ENCODE data around the gene CFAP90. TPM values are rescaled to one million over a fixed set of nuclear protein-coding genes. Genes with fewer than 3 reads are reported as not detected.

The CFAP90 gene
- polyA plus RNA-seq, 3 donors = 0.19 to 1.6 TPM; not detected in 1

DNA sequence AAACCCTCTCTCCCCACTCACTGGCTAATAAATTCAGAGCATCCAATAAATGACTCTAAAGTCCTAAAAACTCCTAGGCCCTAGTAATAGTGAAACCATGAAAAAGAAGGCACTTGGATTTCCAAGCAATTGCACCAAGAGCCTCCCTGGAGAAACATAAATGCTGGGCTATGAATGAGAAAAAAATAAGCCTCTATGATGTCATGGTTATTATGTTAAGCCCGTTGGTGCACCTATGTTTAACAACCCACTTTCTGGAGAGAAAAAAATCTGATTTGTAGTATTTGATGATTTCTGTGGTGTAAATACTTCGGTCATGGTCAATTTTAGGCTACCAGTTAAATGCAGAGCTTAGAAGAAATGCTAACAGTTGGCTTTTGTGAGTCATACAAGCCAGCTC is 8.4 kb downstream of the CFAP90 start:
- no peak overlapping the region for H3K27ac ChIP-seq (ENCODE audit: low read depth, low read length)
- WGBS, 3 donors = 64 to 72% (median 69%) methylated on average over 2 of the region's 2 CpGs

DNA sequence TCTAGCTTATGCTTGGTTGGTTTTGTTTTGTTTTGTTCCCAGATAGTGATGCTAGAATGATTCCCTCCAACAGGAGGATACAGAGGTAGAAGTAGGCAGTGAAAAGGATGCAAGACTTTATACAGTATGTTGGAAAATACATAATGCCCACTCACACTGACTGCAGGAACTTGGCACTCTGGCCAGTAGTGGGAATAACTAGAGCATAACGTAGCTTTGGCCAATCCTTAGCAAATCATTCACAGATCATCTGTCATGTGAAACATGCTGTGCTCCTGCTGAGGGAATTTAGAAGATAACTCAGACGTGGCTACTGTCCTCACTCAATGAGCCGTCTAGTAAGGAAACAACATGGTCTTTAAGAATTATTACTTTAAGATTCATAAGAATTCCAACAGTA is 13.5 kb downstream of the CFAP90 start:
- no peak overlapping the region for H3K27ac ChIP-seq (ENCODE audit: low read depth, low read length)
- WGBS, 3 donors = 44 to 67% (median 63%) methylated on average over 3 of the region's 3 CpGs

DNA sequence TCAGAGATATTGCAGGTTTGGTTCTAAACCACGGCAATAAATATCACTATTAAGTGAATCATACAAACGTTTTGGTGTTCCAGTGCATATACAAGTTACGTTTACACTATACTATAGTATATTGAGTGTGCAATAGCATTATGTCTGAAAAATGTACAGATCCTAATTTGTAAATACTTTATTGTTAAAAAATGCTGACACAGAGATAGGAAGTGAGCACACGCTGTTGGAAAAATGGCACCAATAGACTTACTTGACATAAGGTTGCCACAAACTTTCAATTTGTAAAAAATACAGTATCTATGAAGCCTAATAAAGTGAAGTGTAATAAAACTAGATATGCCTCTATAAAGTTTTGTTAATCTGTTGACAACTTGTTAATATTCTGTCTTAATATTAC is 16.0 kb downstream of the CFAP90 start:
- H3K27ac ChIP-seq (ENCODE audit: low read depth, low read length) = no peak overlapping the region
- 84 to 86% (median 85%) methylated on average over 4 of the region's 4 CpGs for WGBS, 3 donors

DNA sequence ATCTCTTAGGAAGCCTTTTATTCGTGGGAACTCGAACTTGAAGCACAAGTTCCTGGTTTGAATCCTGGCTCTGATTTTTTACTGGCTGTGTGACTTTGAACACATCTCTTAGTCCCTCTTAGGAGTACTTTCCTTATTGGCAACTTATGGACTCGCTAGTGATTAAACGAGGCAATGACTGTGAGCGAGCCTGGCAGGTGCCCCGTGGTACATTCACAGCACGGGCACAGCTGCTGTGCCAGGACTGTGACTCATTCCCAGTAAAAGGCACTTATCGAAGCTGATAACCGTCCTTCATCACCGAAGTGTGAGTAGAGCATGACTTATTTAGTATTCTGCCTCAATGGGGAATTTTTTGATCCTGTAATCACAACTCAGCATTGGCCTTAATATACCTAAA is 22.7 kb downstream of the CFAP90 start:
- WGBS, 3 donors = 59 to 76% (median 76%) methylated on average over 10 of the region's 10 CpGs

DNA sequence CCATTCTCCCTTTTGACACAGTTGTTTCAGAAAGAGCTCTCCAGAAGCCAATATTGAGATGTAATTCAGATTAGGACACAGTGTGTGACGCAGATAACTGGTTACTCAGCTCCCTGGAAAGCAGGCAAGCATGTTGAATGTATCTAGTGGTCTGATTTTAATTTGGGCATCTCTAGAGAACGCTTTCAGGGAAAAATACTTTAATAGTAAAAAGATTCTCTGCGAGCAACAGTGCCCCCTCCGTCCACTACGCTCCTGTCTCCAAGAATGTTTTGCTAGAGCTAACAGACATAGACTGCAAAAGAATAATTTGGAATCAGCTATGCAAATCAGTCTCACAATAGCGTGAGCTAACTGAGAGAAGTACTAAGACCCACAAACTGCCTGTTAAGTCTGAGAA is 23.3 kb downstream of the CFAP90 start:
- WGBS, 3 donors = 64 to 76% (median 72%) methylated on average over 6 of the region's 6 CpGs
- H3K27ac ChIP-seq (ENCODE audit: low read depth, low read length) = no peak overlapping the region

More for the DNA sequence above, 22.7 kb downstream of the CFAP90 start:
- no peak overlapping the region for H3K27ac ChIP-seq (ENCODE audit: low read depth, low read length)

DNA sequence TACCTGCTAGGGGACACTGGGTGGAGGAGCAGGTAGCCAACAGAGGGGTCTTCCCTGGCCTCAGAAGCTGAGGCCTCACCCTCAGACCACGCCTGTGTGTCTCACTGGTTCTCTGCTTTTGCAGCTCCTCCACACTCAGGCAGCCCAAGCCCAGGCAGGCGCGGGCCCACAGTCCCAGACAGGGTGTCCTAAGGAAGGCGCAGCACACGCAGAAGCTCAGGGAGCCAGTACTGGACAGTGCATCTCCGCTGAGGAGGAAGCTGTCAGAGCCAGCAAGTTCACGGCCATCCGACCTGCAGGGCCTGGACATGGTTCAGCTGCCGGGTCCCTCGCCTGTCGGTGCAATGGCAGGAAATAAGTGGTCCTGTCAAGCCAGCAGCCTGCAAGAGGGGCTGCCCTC is 25.3 kb downstream of the CFAP90 start:
- 86 to 88% (median 86%) methylated on average over 11 of the region's 11 CpGs for WGBS, 3 donors

DNA sequence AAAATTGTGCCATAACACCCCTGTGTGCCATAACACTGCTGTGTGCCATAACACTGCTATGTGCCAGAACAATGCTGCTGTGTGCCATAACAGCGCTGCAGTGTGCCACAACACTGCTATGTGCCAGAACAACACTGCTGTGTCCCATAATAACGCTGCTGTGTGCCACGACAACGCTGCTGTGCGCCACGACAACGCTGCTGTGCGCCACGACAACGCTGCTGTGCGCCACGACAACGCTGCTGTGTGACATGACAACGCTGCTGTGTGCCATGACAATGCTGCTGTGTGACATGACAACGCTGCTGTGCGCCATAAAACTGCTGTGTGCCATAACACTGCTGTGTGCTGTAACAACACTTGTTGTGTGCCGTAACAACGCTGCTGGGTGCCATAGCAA is 25.9 kb downstream of the CFAP90 start:
- 89 to 95% (median 95%) methylated on average over 18 of the region's 18 CpGs for WGBS, 3 donors
- H3K27ac ChIP-seq (ENCODE audit: low read depth, low read length) = no peak overlapping the region

More for the DNA sequence above, 25.3 kb downstream of the CFAP90 start:
- no peak overlapping the region for H3K27ac ChIP-seq (ENCODE audit: low read depth, low read length)

DNA sequence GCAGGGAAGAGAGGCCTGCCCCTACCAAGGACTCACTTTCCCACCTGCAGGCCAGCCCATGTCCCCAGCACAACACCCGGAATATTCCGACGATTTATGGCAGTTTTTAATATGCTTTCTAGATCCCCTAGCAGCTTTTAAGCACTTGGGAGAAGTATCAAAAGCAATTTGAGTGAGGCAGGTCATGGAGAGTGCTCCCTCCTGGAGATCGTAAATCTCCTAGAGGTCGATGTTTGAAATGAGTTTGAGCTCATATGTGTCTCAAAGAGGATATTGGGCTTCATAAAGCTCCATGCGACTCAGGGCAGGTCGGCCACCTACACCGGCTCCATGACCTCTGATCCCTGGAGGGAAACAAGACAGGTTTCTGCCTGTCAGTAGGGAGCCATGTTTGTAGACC is 27.3 kb downstream of the CFAP90 start:
- no peak overlapping the region for H3K27ac ChIP-seq (ENCODE audit: low read depth, low read length)
- WGBS, 3 donors = 60 to 63% (median 61%) methylated on average over 8 of the region's 8 CpGs

DNA sequence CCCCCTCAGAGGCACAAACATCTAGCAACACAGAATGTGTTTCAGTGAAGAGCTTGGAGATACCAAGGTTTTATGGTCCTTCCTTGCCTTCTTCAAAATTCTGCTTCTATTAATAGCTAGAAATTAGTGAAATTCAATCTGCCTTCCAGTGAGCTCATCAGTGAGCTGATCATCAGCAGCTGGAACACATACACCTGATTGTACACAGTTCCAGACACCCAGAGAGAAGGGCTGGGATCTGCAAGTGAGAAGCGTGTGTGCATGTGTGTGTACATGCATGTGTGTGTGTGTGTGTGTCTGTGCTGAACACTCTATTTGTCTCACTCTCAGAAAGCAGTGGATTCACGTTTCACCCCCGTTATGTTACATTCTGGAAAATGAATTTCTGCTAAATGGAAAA is 28.5 kb downstream of the CFAP90 start:
- H3K27ac ChIP-seq (ENCODE audit: low read depth, low read length) = no peak overlapping the region
- 42 to 52% (median 52%) methylated on average over 3 of the region's 3 CpGs for WGBS, 3 donors

DNA sequence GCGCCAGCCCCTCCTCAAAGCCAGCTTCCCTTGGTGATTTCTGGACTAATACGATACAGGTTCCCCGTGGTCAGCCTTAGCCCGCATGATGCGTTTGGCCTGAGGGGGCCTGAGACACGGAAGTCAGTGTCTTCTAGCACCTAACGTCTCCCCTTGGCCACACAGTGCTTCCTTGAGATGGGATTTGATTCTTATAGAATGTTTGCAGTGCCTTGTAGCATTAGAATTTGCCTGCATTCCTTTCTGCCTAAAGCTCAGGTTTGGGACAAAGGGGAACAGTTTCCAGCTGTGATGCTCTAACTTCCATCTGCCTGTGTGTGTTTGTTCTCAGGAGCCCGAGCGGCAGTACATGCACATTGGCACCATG is 34.4 kb downstream of the CFAP90 start:
- WGBS, 3 donors = 38 to 39% (median 38%) methylated on average over 9 of the region's 9 CpGs
- H3K27ac ChIP-seq (ENCODE audit: low read depth, low read length) = no peak overlapping the region

DNA sequence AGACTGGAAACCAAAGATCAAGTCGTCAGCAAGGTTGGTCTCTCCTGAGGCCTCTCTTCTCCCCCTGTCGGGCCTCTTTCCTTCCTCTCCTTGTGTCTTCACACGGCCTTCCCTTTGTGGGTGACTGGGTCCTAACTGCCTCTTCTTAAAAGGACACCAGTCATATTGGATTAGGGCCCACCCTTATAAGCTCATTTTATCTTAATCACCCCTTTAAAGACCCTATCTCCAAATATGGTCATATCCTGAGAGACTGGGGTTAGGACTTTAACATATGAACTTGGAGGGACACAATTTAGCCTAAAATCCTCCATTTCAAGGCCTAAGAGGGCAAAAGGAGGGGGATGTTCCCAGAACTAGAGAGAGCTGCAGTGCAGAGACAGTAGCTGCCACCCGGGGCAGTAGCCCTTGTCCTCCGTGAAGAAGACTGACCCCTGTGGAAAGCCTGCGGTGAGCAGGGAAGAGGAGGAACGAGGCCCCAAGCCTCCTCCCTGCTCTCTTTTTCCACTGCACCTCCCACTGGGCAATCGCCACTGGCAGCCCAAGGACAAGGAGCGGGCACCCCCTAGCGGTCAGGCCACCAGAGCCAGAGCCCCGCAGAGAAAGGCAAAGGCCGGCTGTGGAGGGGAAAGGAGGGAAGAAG is 34.9 kb downstream of the CFAP90 start:
- H3K27ac ChIP-seq (ENCODE audit: low read depth, low read length) = no peak overlapping the region
- WGBS, 3 donors = 8 to 19% (median 12%) methylated on average over 12 of the region's 12 CpGs

DNA sequence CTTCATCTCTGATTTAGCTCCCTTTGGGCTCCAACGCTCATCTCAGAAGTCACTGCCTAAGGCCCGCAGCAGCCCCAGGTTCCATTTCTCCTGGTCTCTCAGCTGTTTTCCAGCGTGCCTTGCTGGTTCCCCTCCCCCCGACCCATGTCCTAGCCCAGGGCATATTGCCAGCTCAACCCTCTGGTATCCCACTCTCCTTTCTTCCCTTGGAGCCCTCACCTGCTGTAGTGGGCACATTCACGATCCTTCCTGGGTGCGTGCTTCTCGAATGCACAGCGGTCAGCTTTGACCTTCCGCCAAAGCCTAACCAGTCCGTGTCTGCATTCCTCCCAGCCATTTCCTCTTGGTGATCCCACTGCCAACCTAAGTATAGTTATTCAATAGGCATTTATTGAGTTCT is 36.1 kb downstream of the CFAP90 start:
- WGBS, 3 donors = 88 to 94% (median 92%) methylated on average over 10 of the region's 10 CpGs
- no peak overlapping the region for H3K27ac ChIP-seq (ENCODE audit: low read depth, low read length)

DNA sequence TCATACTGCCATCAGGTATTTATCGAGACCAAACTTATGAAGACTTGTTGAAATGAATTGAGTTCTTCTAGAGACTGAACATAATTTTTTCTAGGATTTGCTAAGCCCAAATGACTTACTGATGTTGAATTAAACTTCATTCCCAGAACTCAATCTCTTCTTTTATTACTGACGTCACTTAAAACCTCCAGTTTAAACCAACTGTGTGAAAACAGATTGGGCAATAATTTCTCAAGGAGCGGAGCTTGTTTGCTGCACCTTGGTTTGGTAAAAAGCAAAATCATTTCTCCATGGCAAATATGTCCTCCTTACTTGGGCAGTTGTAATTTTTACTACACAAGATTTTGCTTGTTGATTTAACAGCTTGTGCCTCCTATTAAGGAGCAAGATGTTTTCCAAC is 37.4 kb downstream of the CFAP90 start:
- no peak overlapping the region for H3K27ac ChIP-seq (ENCODE audit: low read depth, low read length)
- WGBS, 3 donors = 60 to 86% (median 61%) methylated on average over 3 of the region's 3 CpGs

DNA sequence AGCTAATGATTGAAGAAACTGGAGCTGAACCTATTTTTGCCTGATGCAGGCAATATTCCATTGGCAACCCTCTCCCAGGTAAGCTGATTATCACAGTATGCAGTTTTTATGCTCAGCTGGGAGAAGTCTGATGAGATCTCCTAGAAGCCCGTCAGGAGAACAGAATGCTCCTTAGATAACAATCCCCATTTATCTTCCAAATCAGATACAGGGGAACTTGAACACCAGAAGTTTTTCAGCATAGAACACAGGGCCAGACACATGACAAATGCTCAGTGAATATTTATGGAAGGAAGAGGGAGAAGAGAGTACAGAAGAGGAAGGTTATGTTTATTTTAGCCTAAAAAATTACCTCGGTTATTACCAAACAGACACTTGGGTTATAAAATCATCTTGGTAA is 37.9 kb downstream of the CFAP90 start:
- no peak overlapping the region for H3K27ac ChIP-seq (ENCODE audit: low read depth, low read length)
- WGBS, 3 donors = 44 to 64% (median 48%) methylated on average over 2 of the region's 2 CpGs

DNA sequence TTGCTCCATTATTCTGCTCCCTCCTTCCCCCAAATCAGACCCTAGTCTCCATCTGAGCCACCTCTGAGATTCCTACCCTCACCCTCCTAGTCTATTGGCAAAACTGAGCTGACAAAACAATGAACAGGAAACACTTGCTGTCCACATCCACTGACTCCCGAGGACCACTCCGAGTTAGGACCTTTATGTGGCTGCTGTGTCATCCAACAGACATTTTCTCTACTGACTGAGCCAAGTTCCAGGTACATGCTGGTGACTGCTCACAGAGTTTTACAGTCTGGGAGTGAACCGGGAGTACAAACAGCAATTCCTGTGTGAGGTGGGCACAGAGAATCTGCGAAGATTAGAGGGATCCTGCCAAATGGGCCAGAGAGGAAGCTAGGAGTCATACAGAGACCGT is 39.2 kb downstream of the CFAP90 start:
- no peak overlapping the region for H3K27ac ChIP-seq (ENCODE audit: low read depth, low read length)
- WGBS, 3 donors = 41 to 80% (median 49%) methylated on average over 5 of the region's 5 CpGs

DNA sequence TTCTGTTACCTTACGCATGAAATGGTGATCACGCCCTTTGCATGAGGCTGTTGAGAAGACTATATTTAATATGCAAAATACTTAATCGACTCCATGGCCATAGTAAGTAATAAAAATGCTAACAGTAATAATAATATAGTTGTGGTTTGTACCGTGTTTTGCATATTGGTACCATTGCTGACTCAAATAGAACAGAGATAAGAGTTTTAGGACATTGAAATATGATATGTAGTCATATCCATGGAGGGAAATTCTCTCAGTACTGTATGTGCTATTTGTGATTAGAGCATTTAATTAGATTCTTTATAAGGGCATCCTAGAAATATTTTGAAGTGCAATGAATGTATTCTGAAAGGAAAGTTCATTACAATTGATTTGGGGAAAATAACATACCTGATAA is 41.9 kb downstream of the CFAP90 start:
- H3K27ac ChIP-seq (ENCODE audit: low read depth, low read length) = no peak overlapping the region
- WGBS, 3 donors = 87 to 91% (median 89%) methylated on average over 4 of the region's 4 CpGs

DNA sequence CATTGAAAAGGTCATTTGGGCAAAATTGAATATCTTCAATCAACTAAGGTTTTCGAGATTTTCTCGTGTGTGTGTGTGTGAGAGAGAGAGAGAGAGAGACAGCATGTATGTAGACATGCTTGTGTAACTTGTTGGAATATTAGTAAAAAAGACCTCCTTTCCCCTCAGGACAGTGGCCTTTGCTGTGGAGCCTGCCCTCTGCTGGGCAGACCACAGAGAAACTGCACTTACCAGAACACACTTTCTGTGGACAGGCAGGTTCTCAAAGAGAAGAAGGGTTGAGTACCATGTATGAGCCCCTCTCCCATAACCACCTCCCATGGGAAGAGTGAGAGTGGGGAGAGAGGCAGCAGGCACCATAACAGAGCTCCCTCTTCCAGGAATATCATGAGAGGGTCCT is 45.6 kb downstream of the CFAP90 start:
- no peak overlapping the region for H3K27ac ChIP-seq (ENCODE audit: low read depth, low read length)
- WGBS, 3 donors = 92 to 93% (median 92%) methylated on average over 2 of the region's 2 CpGs

DNA sequence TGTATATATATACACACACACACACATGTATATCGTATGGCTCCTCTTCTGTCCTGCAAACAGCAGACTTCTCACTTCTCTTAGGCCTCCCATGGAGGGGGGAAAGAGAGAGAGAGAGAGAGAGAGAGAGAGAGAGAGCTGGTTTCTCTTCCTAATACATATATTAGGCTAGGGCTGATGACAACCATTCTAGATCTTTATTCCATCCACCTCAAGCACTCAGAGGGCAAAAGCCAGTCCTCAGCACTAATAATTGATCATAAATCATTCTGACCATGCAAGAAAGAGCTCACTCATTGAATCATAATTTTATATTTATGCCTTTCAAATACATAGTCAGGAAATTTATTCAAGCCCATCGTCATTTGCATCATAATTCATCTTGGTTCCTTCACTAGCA is 47.0 kb downstream of the CFAP90 start:
- H3K27ac ChIP-seq (ENCODE audit: low read depth, low read length) = no peak overlapping the region
- WGBS, 3 donors = 44 to 64% (median 55%) methylated on average over 2 of the region's 2 CpGs

DNA sequence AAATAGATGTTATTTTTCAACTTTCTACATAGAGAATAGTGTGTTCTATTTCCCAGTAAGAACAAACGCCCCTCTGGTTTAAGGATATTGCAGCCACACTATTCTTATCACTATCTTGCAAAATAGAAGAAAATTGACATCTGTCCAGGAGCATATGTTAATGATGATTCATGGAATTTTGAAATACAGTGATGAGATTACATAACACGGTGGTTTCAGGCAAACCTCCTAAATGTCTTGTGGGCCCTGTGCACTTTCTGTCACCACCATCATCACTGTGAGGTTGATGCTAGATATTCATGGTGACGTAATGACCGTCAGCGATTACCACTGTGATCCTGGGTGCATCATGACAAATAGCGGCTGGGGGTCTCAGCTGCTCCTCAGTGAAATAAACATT is 48.1 kb downstream of the CFAP90 start:
- WGBS, 3 donors = 42 to 81% (median 62%) methylated on average over 6 of the region's 6 CpGs

DNA sequence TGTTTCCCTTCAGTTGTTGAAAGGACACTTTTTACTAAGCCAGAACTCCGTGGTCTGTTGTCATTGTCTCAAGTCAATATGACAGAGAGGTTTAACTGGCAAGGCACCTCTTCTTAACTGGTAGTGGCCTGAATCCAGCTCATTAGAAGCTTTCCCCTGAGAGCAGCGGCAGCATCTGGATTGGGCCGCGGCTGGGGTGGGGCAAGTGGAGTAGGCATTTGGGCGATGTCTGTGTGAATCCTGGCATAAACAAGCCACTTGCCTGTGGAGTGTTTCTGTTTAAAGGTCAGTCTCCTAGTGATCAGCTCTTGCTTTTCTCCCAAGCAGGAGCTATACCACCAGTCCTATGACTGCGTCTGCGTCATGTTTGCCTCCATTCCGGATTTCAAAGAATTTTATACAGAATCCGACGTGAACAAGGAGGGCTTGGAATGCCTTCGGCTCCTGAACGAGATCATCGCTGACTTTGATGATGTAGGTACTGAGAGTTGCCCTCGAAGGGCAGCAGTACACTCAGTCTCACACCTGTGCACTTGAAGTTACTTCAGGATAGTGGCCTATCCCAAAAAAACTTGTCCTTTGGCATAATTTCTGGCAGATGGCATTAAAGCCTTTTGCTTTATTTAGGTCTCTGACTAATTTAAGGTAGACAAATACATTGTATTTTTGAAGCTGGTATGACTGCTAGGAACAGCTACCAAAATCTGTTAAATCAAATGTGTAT is 48.9 kb downstream of the CFAP90 start:
- 70 to 82% (median 80%) methylated on average over 14 of the region's 14 CpGs for WGBS, 3 donors
- H3K27ac ChIP-seq (ENCODE audit: low read depth, low read length) = no peak overlapping the region

More for the DNA sequence above, 48.1 kb downstream of the CFAP90 start:
- H3K27ac ChIP-seq (ENCODE audit: low read depth, low read length) = no peak overlapping the region
